ENCODE results near the gene CASP3. TPM values are rescaled to one million over a fixed set of nuclear protein-coding genes. Genes with fewer than 3 reads are reported as not detected.

The CASP3 gene
- total RNA-seq, 1 experiment from 2014 or later = 65.5 TPM

- no TSS peak for BruUV-seq (replicated peaks)
- no peak overlapping the region for H3K27ac ChIP-seq (ENCODE audit: low read depth, low read length, poor library complexity, severe bottlenecking)
- H3K36me3 ChIP-seq (ENCODE audit: insufficient read depth, low read length, poor library complexity, severe bottlenecking) = no peaks in the 10 kb centered on the region
- H3K4me3 ChIP-seq (ENCODE audit: low read depth, low read length, poor library complexity, severe bottlenecking) = no peak overlapping the region
- CTCF ChIA-PET = no interaction called here
- TF ChIP-seq CTCF (conservative IDR thresholded peaks at IDR 0.05; ENCODE audit: low read depth, low read length) = no peak
- H3K9me3 ChIP-seq (ENCODE audit: low read depth, low read length, poor library complexity, severe bottlenecking) = no peaks in the 10 kb centered on the region
- H3K27me3 ChIP-seq (replicated peaks; ENCODE audit: insufficient read depth, low read depth, low read length, poor library complexity) = no peaks in the 10 kb centered on the region
- no peak for DNase-seq (ENCODE audit: low spot score)
- intact Hi-C loops (cut with micrococcal nuclease; ENCODE audit: unreplicated experiment) = no loop called here
- POLR2A ChIA-PET (ENCODE audit: low non-redundant PET) = no interaction called here
- no peaks in the 10 kb centered on the region for H3K4me1 ChIP-seq (ENCODE audit: insufficient read depth, low read length, poor library complexity, severe bottlenecking)
Measured at GRCh38 chr4:184681916-184682315, 32.7 kb upstream of the CASP3 start.

- no peak for DNase-seq (ENCODE audit: low spot score)
- TF ChIP-seq CTCF (conservative IDR thresholded peaks at IDR 0.05; ENCODE audit: low read depth, low read length) = no peak
- TF ChIP-seq EZH2 (IDR thresholded peaks at IDR 0.05; ENCODE audit: borderline replicate concordance, low read depth, low read length, poor library complexity, severe bottlenecking) = no peak
- no TSS peak for BruUV-seq (replicated peaks)
- Histone ChIP-seq H3K36me3 (ENCODE audit: insufficient read depth, low read length, poor library complexity, severe bottlenecking) (no peaks in the 10 kb centered on the region), H3K27me3 (replicated peaks; ENCODE audit: insufficient read depth, low read depth, low read length, poor library complexity) (no peaks in the 10 kb centered on the region), H3K4me1 (ENCODE audit: insufficient read depth, low read length, poor library complexity, severe bottlenecking) (no peaks in the 10 kb centered on the region), H3K27ac (ENCODE audit: low read depth, low read length, poor library complexity, severe bottlenecking) (no peak overlapping the region), H3K4me3 (ENCODE audit: low read depth, low read length, poor library complexity, severe bottlenecking) (no peak overlapping the region), H3K9me3 (ENCODE audit: low read depth, low read length, poor library complexity, severe bottlenecking) (no peaks in the 10 kb centered on the region)
- intact Hi-C loops (cut with micrococcal nuclease; ENCODE audit: unreplicated experiment) = no loop called here
- ChIA-PET CTCF (no interaction called here), POLR2A (ENCODE audit: low non-redundant PET) (interaction anchor here (0.6 kb wide), 1 partner anchor 357 kb away, joined by 3 read pairs; no protein-coding TSS in a partner anchor)
Measured at GRCh38 chr4:184680698-184681097, 31.5 kb upstream of the CASP3 start.

- no peak overlapping the region for H3K4me3 ChIP-seq (ENCODE audit: low read depth, low read length, poor library complexity, severe bottlenecking)
- intact Hi-C loops (cut with micrococcal nuclease; ENCODE audit: unreplicated experiment) = no loop called here
- BruUV-seq (replicated peaks) = no TSS peak
- POLR2A ChIA-PET (ENCODE audit: low non-redundant PET) = no interaction called here
- H3K27me3 ChIP-seq (replicated peaks; ENCODE audit: insufficient read depth, low read depth, low read length, poor library complexity) = no peaks in the 10 kb centered on the region
- no peak for TF ChIP-seq EZH2 (IDR thresholded peaks at IDR 0.05; ENCODE audit: borderline replicate concordance, low read depth, low read length, poor library complexity, severe bottlenecking)
- no peak for TF ChIP-seq CTCF (conservative IDR thresholded peaks at IDR 0.05; ENCODE audit: low read depth, low read length)
- DNase-seq (ENCODE audit: low spot score) = no peak
- H3K27ac ChIP-seq (ENCODE audit: low read depth, low read length, poor library complexity, severe bottlenecking) = no peak overlapping the region
- no peaks in the 10 kb centered on the region for H3K9me3 ChIP-seq (ENCODE audit: low read depth, low read length, poor library complexity, severe bottlenecking)
- H3K4me1 ChIP-seq (ENCODE audit: insufficient read depth, low read length, poor library complexity, severe bottlenecking) = no peaks in the 10 kb centered on the region
- peaks cover 8% of the 10 kb centered on the region for H3K36me3 ChIP-seq (ENCODE audit: insufficient read depth, low read length, poor library complexity, severe bottlenecking)
- CTCF ChIA-PET = no interaction called here
Measured at GRCh38 chr4:184675821-184676492, 26.7 kb upstream of the CASP3 start.
